Endothelial cell of umbilical vein (primary cell): ENCODE results near the gene NPM1. TPM values are rescaled to one million over a fixed set of nuclear protein-coding genes. Genes with fewer than 3 reads are reported as not detected.

Experiments used
- BruUV-seq: library from RNA; stranded (reverse); fragments of 400-500 nt; replicated peaks from 2 replicates; lab custom pipeline; 2021; lab: Mats Ljungman, UMichigan
- CTCF ChIA-PET: fragments of 300-600, 350-600 bp; sonication (Branson Sonifier 250); formaldehyde crosslinking; loops from one replicate; lab custom pipeline; 2021; ENCODE audit warnings: antibody characterized with exemption, inconsistent platforms; lab: Charles Lee
- POLR2A ChIA-PET: fragments of 300-600, 350-600 bp; sonication (Branson Sonifier 250); formaldehyde crosslinking; loops from one replicate; lab custom pipeline; 2021; ENCODE audit warnings: antibody characterized with exemption, inconsistent platforms; lab: Charles Lee
- DNase-seq: peaks from one replicate; pipeline ENCODE4 v3.0.0-alpha.2; 2011; ENCODE audit warnings: low read depth, low spot score
- FAIRE-seq: peaks from 2 replicates; lab custom pipeline; 2011; peaks lifted over from hg19 to GRCh38; lab: Jason Lieb, UNC
- H2AFZ ChIP-seq: 2 replicates; pipeline ENCODE4 v1.6.0; 2012; ENCODE audit warnings: low read depth, low read length, control low read depth, inconsistent platforms
- H3K27ac ChIP-seq: 2 replicates; pipeline ENCODE4 v1.5.1; 2011; ENCODE audit warnings: low read depth, mild to moderate bottlenecking, control low read depth, low read length, moderate library complexity; ENCODE audit not compliant: insufficient read depth
- H3K27me3 ChIP-seq, 2 experiments: 2 replicates each; pipeline versions ENCODE4 v1.6.0 to v1.6.1; 2011; ENCODE audit warnings: low read length in 2 of 2, mixed read lengths in 1 of 2; ENCODE audit not compliant: control insufficient read depth in 2 of 2, insufficient read depth in 2 of 2
- H3K36me3 ChIP-seq, 2 experiments: 2 replicates in 1 of 2; 3 replicates in 1 of 2; pipeline ENCODE4 v1.5.1; 2011; ENCODE audit warnings: low read length in 2 of 2, mild to moderate bottlenecking in 1 of 2, moderate library complexity in 1 of 2; ENCODE audit not compliant: control insufficient read depth in 2 of 2, insufficient read depth in 2 of 2; ENCODE audit errors: extremely low read depth in 1 of 2
- H3K4me1 ChIP-seq: 3 replicates; pipeline ENCODE4 v1.5.1; 2011; ENCODE audit warnings: mild to moderate bottlenecking, low read length; ENCODE audit not compliant: control insufficient read depth, insufficient read depth; ENCODE audit errors: extremely low read depth
- H3K4me2 ChIP-seq: 2 replicates; pipeline ENCODE4 v1.6.1; 2011; ENCODE audit warnings: low read length, control low read depth, mixed read lengths; ENCODE audit not compliant: insufficient read depth
- H3K4me3 ChIP-seq, 3 experiments: fragments of 200-600 bp in 1 of 3; sonication (generic), shearing (Covaris generic) in 1 of 3; replicated peaks in 1 of 3; 2 replicates each; pipeline ENCODE4 v1.5.1; 2011 to 2016; ENCODE audit warnings: control low read depth in 3 of 3, low read length in 3 of 3, mild to moderate bottlenecking in 2 of 3, inconsistent platforms in 1 of 3, low read depth in 1 of 3, moderate library complexity in 1 of 3; ENCODE audit not compliant: insufficient read depth in 1 of 3
- H3K79me2 ChIP-seq: 2 replicates; pipeline ENCODE4 v1.6.0; 2012; ENCODE audit warnings: low read length, inconsistent platforms; ENCODE audit not compliant: control insufficient read depth, insufficient read depth
- H3K9ac ChIP-seq: replicated peaks from 2 replicates; pipeline ENCODE3; 2011; ENCODE audit warnings: low read length, control low read depth; ENCODE audit not compliant: insufficient read depth; ENCODE audit errors: extremely low read depth
- H3K9me1 ChIP-seq: replicated peaks from 3 replicates; pipeline ENCODE4 v1.6.0; 2011; ENCODE audit warnings: mild to moderate bottlenecking, low read length; ENCODE audit not compliant: control insufficient read depth, insufficient read depth; ENCODE audit errors: extremely low read depth
- H3K9me3 ChIP-seq: replicated peaks from 2 replicates; pipeline ENCODE4 v1.5.1; 2012; ENCODE audit warnings: low read length, inconsistent platforms; ENCODE audit not compliant: control insufficient read depth, insufficient read depth
- H4K20me1 ChIP-seq: replicated peaks from 2 replicates; pipeline ENCODE3; 2011; ENCODE audit warnings: mild to moderate bottlenecking, low read length; ENCODE audit not compliant: control insufficient read depth, insufficient read depth; ENCODE audit errors: extremely low read depth
- CTCF ChIP-seq, 2 donors: IDR thresholded peaks; 1 replicate in 1 of 2; 2 replicates in 1 of 2; pipeline ENCODE4 v1.5.1; 2011; ENCODE audit warnings: low read length in 2 of 2, mild to moderate bottlenecking in 2 of 2, moderate library complexity in 2 of 2, control low read depth in 1 of 2, inconsistent platforms in 1 of 2, low read depth in 1 of 2; ENCODE audit not compliant: insufficient read depth in 1 of 2; ENCODE audit errors: extremely low read depth in 1 of 2
- EZH2 ChIP-seq: IDR thresholded peaks from 2 replicates; pipeline ENCODE4 v1.6.1; 2012; ENCODE audit warnings: borderline replicate concordance, low read depth, mild to moderate bottlenecking, moderate library complexity, low read length, inconsistent platforms; ENCODE audit not compliant: severe bottlenecking
- FOS ChIP-seq: IDR thresholded peaks from 2 replicates; pipeline ENCODE4 v1.6.1; 2011; ENCODE audit warnings: mild to moderate bottlenecking, low read length, moderate library complexity, borderline replicate concordance; ENCODE audit not compliant: insufficient read depth
- GATA2 ChIP-seq: IDR thresholded peaks from 2 replicates; pipeline ENCODE4 v1.7.0; 2011; ENCODE audit warnings: low read depth, mild to moderate bottlenecking, moderate library complexity, mixed read lengths, low read length; ENCODE audit not compliant: insufficient read length, insufficient read depth
- JUN ChIP-seq: IDR thresholded peaks from 2 replicates; pipeline ENCODE4 v1.6.1; 2011; ENCODE audit warnings: borderline replicate concordance, low read depth; ENCODE audit not compliant: insufficient read length, insufficient read depth
- MYC ChIP-seq: IDR thresholded peaks from one replicate; pipeline ENCODE4 v1.6.1; 2011; ENCODE audit warnings: mild to moderate bottlenecking, low read depth, low read length
- POLR2A ChIP-seq: IDR thresholded peaks from 2 replicates; pipeline ENCODE4 v1.6.1; 2012; ENCODE audit warnings: low read depth, mild to moderate bottlenecking, control low read depth, low read length
- POLR2AphosphoS5 ChIP-seq: IDR thresholded peaks from 2 replicates; pipeline ENCODE4 v1.6.1; 2012; ENCODE audit warnings: low read depth, mild to moderate bottlenecking, control low read depth, low read length, moderate library complexity; ENCODE audit not compliant: insufficient read depth
- dilution Hi-C: fragments of 300-500 bp; cut with MboI; formaldehyde crosslinking; loops from one replicate; pipeline ENCODE4 v1.15.0; 2019; ENCODE audit warnings: low sequenced_read_pairs; ENCODE audit not compliant: extremely low pct_ligation_motif_present
- intact Hi-C: fragments of 100-400 bp; cut with micrococcal nuclease; formaldehyde crosslinking; loops from one replicate; pipeline ENCODE4 v1.10.0; 2022
- polyA plus RNA-seq, 4 experiments: library from polyadenylated mRNA; depleted of rRNA in 3 of 4; stranded (reverse) in 3 of 4; unstranded in 1 of 4; fragments of >200 nt; gene quantifications; 2 replicates each; pipeline versions ENCODE4 v1.2.1 to v1.2.3, GENCODE V29; 2011 to 2012; ENCODE audit warnings: missing spikeins in 1 of 4
- total RNA-seq: library from RNA; stranded (reverse); gene quantifications from 2 replicates; pipeline ENCODE4 v1.2.3, GENCODE V29; 2021
- TF ChIP-seq, protein P1 (sequence below): IDR thresholded peaks from 2 replicates; pipeline ENCODE4 v1.6.1; 2011; ENCODE audit not compliant: insufficient read depth, insufficient read length

The NPM1 gene
- total and polyA plus RNA-seq, 2 donors (not counting 3 experiments of a cell fraction or from before 2014, with no cell fraction given): 618 to 1,695 TPM

- ChIA-PET CTCF (no interaction called here), POLR2A (no interaction called here)
- H2AFZ ChIP-seq: no peak overlapping the region
- DNase-seq: no peak
- no peak overlapping the region for H3K9ac ChIP-seq
- no peaks in the 10 kb centered on the region for H3K9me1 ChIP-seq
- no peak overlapping the region for H3K4me2 ChIP-seq
- H3K79me2 ChIP-seq: no peaks in the 10 kb centered on the region
- no peak for TF ChIP-seq FOS
- TF ChIP-seq MYC: no peak
- no peak for TF ChIP-seq POLR2A
- TF ChIP-seq GATA2: no peak
- TF ChIP-seq, protein P1, sequence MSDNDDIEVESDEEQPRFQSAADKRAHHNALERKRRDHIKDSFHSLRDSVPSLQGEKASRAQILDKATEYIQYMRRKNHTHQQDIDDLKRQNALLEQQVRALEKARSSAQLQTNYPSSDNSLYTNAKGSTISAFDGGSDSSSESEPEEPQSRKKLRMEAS: no peak
- no peak for TF ChIP-seq POLR2AphosphoS5
- TF ChIP-seq JUN: no peak
- no peak for TF ChIP-seq EZH2
- no peak for TF ChIP-seq CTCF (IDR thresholded peaks at IDR 0.05; ENCODE audit: extremely low read depth in 1 of 2, insufficient read depth in 1 of 2, low read depth in 1 of 2, low read length in 2 of 2)
- H4K20me1 ChIP-seq: no peaks in the 10 kb centered on the region
- H3K36me3 ChIP-seq: no peaks in the 10 kb centered on the region
- no peaks in the 10 kb centered on the region for H3K27me3 ChIP-seq
- no peak overlapping the region for H3K27ac ChIP-seq
- peaks cover 10% of the 10 kb centered on the region for H3K4me1 ChIP-seq
- H3K4me3 ChIP-seq: no peak overlapping the region
- no TSS peak for BruUV-seq
- H3K9me3 ChIP-seq: no peaks in the 10 kb centered on the region
- dilution Hi-C loops (no loop called here), intact Hi-C loops (no loop called here)
- no peak for FAIRE-seq
Measured at GRCh38 chr5:171445644-171446516, 58.2 kb downstream of the NPM1 start.
